ENCODE results near the gene TRAPPC6A.

TRAPPC6A gene

GRCh38 chr19:45163751-45164460, 14.1 kb downstream of the TRAPPC6A start:
- DNase-seq (ENCODE audit: low read depth, low spot score): no peak

- no peak for DNase-seq (ENCODE audit: low read depth, low spot score)
Measured at GRCh38 chr19:45163156-45163555, 14.9 kb downstream of the TRAPPC6A start.

GRCh38 chr19:45162608-45163143, 15.4 kb downstream of the TRAPPC6A start:
- DNase-seq (ENCODE audit: low read depth, low spot score): no peak

GRCh38 chr19:45161738-45162607, 16.1 kb downstream of the TRAPPC6A start:
- DNase-seq (ENCODE audit: low read depth, low spot score): no peak

GRCh38 chr19:45160870-45161737, 16.9 kb downstream of the TRAPPC6A start, which contains the start of gene NKPD1:
NKPD1 (minus strand) TSS chr19:45160982; CDS start chr19:45160150, 832 bp downstream.
- no peak for DNase-seq (ENCODE audit: low read depth, low spot score)

GRCh38 chr19:45159971-45160324, 18.1 kb downstream of the TRAPPC6A start:
- DNase-seq (ENCODE audit: low read depth, low spot score): no peak

- no peak for DNase-seq (ENCODE audit: low read depth, low spot score)
Measured at GRCh38 chr19:45159210-45159970, 18.6 kb downstream of the TRAPPC6A start.

- DNase-seq (ENCODE audit: low read depth, low spot score): no peak
Measured at GRCh38 chr19:45158503-45159209, 19.4 kb downstream of the TRAPPC6A start.

GRCh38 chr19:45156751-45157150, 21.3 kb downstream of the TRAPPC6A start:
- no peak for DNase-seq (ENCODE audit: low read depth, low spot score)

GRCh38 chr19:45156011-45156630, 21.9 kb downstream of the TRAPPC6A start:
- DNase-seq (ENCODE audit: low read depth, low spot score): no peak

GRCh38 chr19:45154064-45154827, 23.8 kb downstream of the TRAPPC6A start:
- peak; percentile 79 for DNase-seq (ENCODE audit: low read depth, low spot score)

- no peak for DNase-seq (ENCODE audit: low read depth, low spot score)
Measured at GRCh38 chr19:45153339-45154063, 24.5 kb downstream of the TRAPPC6A start.

GRCh38 chr19:45152504-45153338, 25.3 kb downstream of the TRAPPC6A start:
- DNase-seq (ENCODE audit: low read depth, low spot score): no peak

GRCh38 chr19:45151821-45152503, 26.1 kb downstream of the TRAPPC6A start:
- no peak for DNase-seq (ENCODE audit: low read depth, low spot score)

- DNase-seq (ENCODE audit: low read depth, low spot score): no peak
Measured at GRCh38 chr19:45151320-45151719, 26.7 kb downstream of the TRAPPC6A start.

GRCh38 chr19:45150751-45151281, 27.2 kb downstream of the TRAPPC6A start:
- DNase-seq (ENCODE audit: low read depth, low spot score): no peak

- DNase-seq (ENCODE audit: low read depth, low spot score): no peak
Measured at GRCh38 chr19:45150180-45150579, 27.9 kb downstream of the TRAPPC6A start.

All from brain pericyte (primary cell).